Measurements from ENCODE around the gene CRCP. TPM values are rescaled to one million over a fixed set of nuclear protein-coding genes. Genes with fewer than 3 reads are reported as not detected.
A peak's percentile ranks its signal among the peaks of the same experiment; 100 is the strongest.

The CRCP gene
- total RNA-seq, 1 donor from 2014 or later: 56.5 TPM

DNA sequence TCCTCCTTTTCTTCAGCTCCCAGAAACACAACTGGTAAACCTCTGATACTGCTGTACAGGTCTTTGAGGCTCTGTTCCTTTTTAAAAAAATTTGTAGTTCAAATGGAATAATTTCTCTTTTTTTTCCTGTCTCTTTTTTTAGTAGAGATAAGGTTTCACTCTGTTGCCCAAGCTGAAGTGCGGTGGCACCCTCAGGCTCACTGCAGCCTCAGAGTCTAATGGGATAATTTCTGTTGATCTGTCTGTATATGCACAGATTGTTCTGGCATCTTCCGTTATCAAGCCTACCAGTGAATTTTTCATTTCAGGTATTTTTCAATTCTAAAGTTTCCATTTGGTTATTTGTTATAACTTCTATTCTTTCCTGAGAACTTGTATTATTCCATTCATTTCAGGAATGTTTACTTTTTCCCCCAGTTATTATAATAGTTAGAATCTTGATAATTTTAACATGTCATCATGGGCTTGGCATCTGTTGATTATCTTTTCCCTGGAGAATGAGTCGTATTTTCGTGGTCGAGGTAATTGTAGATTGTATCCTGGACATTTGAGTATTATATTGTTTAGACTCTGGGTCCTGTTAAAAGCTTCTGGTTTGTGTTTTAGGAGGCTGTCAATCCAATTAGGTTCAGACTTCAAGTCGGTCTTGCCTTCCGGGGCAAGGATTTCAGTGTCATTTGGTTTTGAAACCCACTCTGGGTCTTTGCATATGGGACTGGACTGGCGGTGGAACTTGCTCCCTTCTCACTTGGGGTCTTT is 24.5 kb downstream of the CRCP start:
- DNase-seq (ENCODE audit: extremely low spot score in 2 of 2): no peak
- no peak overlapping the region for H3K4me3 ChIP-seq
- no peak overlapping the region for H3K27ac ChIP-seq
- TF ChIP-seq POLR2AphosphoS5 (IDR thresholded peaks at IDR 0.05; ENCODE audit: insufficient read depth in 1 of 2, low read depth in 1 of 2) (no peak), POLR2A (IDR thresholded peaks at IDR 0.05) (no peak)
- TF ChIP-seq, protein P1, sequence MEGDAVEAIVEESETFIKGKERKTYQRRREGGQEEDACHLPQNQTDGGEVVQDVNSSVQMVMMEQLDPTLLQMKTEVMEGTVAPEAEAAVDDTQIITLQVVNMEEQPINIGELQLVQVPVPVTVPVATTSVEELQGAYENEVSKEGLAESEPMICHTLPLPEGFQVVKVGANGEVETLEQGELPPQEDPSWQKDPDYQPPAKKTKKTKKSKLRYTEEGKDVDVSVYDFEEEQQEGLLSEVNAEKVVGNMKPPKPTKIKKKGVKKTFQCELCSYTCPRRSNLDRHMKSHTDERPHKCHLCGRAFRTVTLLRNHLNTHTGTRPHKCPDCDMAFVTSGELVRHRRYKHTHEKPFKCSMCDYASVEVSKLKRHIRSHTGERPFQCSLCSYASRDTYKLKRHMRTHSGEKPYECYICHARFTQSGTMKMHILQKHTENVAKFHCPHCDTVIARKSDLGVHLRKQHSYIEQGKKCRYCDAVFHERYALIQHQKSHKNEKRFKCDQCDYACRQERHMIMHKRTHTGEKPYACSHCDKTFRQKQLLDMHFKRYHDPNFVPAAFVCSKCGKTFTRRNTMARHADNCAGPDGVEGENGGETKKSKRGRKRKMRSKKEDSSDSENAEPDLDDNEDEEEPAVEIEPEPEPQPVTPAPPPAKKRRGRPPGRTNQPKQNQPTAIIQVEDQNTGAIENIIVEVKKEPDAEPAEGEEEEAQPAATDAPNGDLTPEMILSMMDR (IDR thresholded peaks at IDR 0.05): no peak
- no peaks in the 10 kb centered on the region for H3K9me3 ChIP-seq
- H3K4me1 ChIP-seq: peaks cover 37% of the 10 kb centered on the region
- no peaks in the 10 kb centered on the region for H3K27me3 ChIP-seq
- intact Hi-C loops (cut with DNase I): no loop called here
- peaks cover 0 to 36% of the 10 kb centered on the region in 2 donors for H3K36me3 ChIP-seq

DNA sequence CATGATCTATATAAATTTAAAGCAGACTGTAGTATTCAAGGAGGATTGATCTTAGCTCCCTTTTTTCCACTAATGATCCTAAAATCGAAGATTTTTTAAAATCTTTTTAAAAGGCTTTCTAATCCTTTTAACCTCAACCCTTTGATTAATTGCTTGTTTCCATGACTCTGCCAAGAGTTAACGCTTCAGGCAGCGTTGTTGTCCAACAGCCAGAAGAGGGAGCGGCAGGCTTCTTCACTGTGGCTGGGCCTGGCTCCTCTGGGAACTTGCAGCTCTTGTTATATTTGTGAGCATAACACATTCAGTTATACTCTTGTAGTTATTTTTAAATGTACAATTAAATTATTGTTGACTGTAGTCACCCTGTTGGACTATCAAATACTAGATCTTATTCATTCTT is 26.3 kb downstream of the CRCP start:
- DNase-seq (ENCODE audit: extremely low spot score in 2 of 2): no peak
- Histone ChIP-seq H3K27ac (peak overlapping the region; percentile 53), H3K36me3 (peaks cover 0 to 24% of the 10 kb centered on the region in 2 donors)

DNA sequence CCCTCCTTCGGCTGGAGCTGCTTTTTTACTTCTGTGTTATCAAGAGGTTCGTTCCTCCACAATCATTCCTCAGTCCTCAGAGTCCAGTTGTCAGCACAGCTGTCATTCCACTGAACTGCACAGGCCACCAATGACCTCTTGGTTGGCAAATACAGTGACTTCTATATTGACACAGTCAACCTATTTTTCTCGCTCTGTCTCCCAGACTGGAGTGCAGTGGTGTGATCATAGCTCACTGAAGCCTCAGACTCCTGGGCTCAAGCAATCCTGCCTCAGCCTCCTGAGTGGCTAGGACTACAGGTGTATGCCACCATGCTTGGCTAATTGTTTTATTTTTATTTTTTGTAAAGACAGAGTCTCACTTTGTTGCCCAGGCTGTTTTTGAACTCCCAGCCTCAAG is 27.7 kb downstream of the CRCP start:
- DNase-seq (ENCODE audit: extremely low spot score in 2 of 2): no peak
- H3K27ac ChIP-seq: no peak overlapping the region

More for the DNA sequence above, 26.3 kb downstream of the CRCP start:
- no peak overlapping the region for H3K4me3 ChIP-seq
- intact Hi-C loops (cut with DNase I): no loop called here
- peaks cover 53% of the 10 kb centered on the region for H3K4me1 ChIP-seq
- TF ChIP-seq, protein P1 (IDR thresholded peaks at IDR 0.05): peak in 1 of 3 experiments; percentile 58
- TF ChIP-seq POLR2AphosphoS5 (IDR thresholded peaks at IDR 0.05; ENCODE audit: insufficient read depth in 1 of 2, low read depth in 1 of 2): peak in 1 of 2 donors; percentile 57
- no peak for TF ChIP-seq POLR2A (IDR thresholded peaks at IDR 0.05)
- H3K27me3 ChIP-seq: no peaks in the 10 kb centered on the region
- H3K9me3 ChIP-seq: no peaks in the 10 kb centered on the region

DNA sequence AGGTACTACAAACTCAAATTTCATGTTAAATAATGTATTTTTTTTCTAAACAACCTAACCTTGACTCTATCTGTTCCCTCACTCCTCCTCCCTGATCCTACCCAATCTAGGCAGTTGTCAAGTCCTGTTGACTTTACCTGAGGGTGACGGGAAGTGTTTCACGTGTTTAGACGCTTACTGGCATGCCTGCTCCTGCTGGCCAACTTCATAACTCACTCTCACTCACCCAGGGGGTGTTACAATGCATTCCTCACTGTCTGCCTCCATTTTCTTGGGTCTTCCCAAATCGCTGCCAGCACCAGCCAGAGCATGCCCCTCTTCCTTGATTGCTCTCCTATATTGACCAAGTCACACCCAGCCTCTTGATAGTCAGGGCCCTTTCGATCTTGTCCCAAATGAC is 28.3 kb downstream of the CRCP start:
- H3K27ac ChIP-seq: peak overlapping the region; percentile 87
- no peaks in the 10 kb centered on the region for H3K27me3 ChIP-seq
- DNase-seq (ENCODE audit: extremely low spot score in 2 of 2): no peak
- no peak overlapping the region for H3K4me3 ChIP-seq
- peaks cover 72% of the 10 kb centered on the region for H3K4me1 ChIP-seq
- no peaks in the 10 kb centered on the region for H3K9me3 ChIP-seq
- intact Hi-C loops (cut with DNase I): no loop called here
- no peak for TF ChIP-seq POLR2A (IDR thresholded peaks at IDR 0.05)
- TF ChIP-seq, protein P1 (IDR thresholded peaks at IDR 0.05): no peak
- TF ChIP-seq POLR2AphosphoS5 (IDR thresholded peaks at IDR 0.05; ENCODE audit: insufficient read depth in 1 of 2, low read depth in 1 of 2): no peak
- peaks cover 0 to 16% of the 10 kb centered on the region in 2 donors for H3K36me3 ChIP-seq

More for the DNA sequence above, 27.7 kb downstream of the CRCP start:
- H3K36me3 ChIP-seq: peaks cover 0 to 16% of the 10 kb centered on the region in 2 donors
- H3K4me1 ChIP-seq: peaks cover 67% of the 10 kb centered on the region
- no peaks in the 10 kb centered on the region for H3K9me3 ChIP-seq
- H3K27me3 ChIP-seq: no peaks in the 10 kb centered on the region
- intact Hi-C loops (cut with DNase I): no loop called here
- TF ChIP-seq, protein P1 (IDR thresholded peaks at IDR 0.05): no peak
- no peak for TF ChIP-seq POLR2A (IDR thresholded peaks at IDR 0.05)
- no peak for TF ChIP-seq POLR2AphosphoS5 (IDR thresholded peaks at IDR 0.05; ENCODE audit: insufficient read depth in 1 of 2, low read depth in 1 of 2)
- H3K4me3 ChIP-seq: no peak overlapping the region

DNA sequence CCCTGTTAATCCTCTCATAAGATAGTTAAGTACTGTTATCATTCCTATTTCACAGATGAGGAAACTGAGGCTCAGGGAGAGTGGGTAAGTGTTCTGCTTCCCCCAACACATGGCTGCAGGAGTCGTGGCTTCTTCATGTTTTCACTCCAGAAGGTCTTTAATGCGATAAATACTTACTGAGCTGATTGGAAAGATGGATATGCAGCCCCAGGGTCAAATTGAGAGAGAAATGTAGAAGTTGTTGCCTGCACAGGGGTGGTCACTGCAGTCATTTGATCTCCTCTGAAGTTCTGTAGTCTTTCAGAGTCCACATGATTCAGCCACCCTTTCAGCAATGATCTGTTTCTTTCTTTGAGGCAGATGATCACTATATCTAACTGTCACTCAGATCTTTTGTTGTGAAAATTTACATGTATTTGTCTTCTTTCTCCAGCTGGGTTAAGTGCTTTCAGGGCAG is 29.3 kb downstream of the CRCP start:
- no peak overlapping the region for H3K4me3 ChIP-seq
- TF ChIP-seq POLR2A (IDR thresholded peaks at IDR 0.05): no peak
- no peaks in the 10 kb centered on the region for H3K27me3 ChIP-seq
- H3K27ac ChIP-seq: peak overlapping the region; percentile 87
- peaks cover 0 to 16% of the 10 kb centered on the region in 2 donors for H3K36me3 ChIP-seq
- intact Hi-C loops (cut with DNase I): no loop called here
- no peaks in the 10 kb centered on the region for H3K9me3 ChIP-seq
- H3K4me1 ChIP-seq: peaks cover 81% of the 10 kb centered on the region
- no peak for DNase-seq (ENCODE audit: extremely low spot score in 2 of 2)
